Measurements from ENCODE around the gene C19orf12.

C19orf12 gene

DNA sequence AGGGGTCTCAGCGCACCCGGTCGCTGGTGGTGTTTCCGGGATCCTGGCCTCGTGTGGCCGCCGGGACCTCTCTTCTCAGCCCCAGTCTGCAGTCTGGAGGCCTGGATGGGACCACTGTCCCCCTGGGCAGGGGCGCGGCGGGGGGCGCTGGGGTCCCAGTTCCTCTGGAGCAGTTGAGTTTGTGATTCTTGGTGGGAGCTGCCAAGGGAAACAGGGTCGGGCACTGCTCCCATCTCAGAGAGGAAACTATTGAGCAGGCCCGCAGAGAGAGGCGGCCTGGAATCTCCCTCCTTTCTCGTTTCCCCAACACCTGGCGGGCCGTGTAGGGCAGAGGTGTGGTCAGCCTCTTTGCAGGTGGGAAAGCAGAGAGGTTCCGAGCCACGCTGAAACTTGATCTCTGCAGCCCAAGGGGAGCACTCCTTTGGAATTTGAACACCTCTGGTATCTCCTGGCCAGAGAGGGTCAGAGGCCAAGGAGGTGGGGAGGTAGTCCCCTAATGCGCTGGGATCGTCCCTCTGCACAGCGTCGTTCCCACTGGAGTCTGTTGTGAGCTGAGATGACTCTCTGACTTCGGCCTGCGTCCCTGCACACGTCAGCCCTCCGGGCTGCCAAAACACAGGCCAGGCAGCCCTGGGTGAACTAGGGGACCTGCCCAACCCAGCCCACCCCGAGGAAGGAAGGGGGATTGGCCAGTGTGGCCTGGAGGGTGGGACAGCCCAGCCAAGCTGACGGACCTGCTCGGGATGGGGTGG lies 49.1 kb downstream of the C19orf12 start:
- Histone ChIP-seq H3K36me3 (no peaks in the 10 kb centered on the region), H3K4me1 (ENCODE audit: control insufficient read depth in 1 of 2, insufficient read depth in 1 of 2, low read depth in 1 of 2, low read length in 1 of 2) (peaks cover 12 to 14% of the 10 kb centered on the region in 2 experiments), H3K27me3 (peaks cover 62% of the 10 kb centered on the region), H3K9me3 (no peaks in the 10 kb centered on the region), H3K4me3 (ENCODE audit: low read depth in 1 of 2, low read length in 1 of 2) (peak overlapping the region; percentile 63 to 69), H3K27ac (no peak overlapping the region)
- TF ChIP-seq CTCF (IDR thresholded peaks at IDR 0.05): no peak

GRCh38 chr19:29665215-29665825 lies 49.7 kb downstream of the C19orf12 start, which contains the start of gene PLEKHF1:
TSS of gene PLEKHF1 (plus strand) at chr19:29665461. CDS start at chr19:29673840, 8,379 bp downstream.
- Histone ChIP-seq H3K9me3 (no peaks in the 10 kb centered on the region), H3K36me3 (no peaks in the 10 kb centered on the region), H3K27ac (no peak within 1 kb of the TSS), H3K27me3 (peaks cover 62% of the 10 kb centered on the region), H3K4me1 (ENCODE audit: control insufficient read depth in 1 of 2, insufficient read depth in 1 of 2, low read depth in 1 of 2, low read length in 1 of 2) (peaks cover 12 to 14% of the 10 kb centered on the region in 2 experiments), H3K4me3 (ENCODE audit: low read depth in 1 of 2, low read length in 1 of 2) (peak within 1 kb of the TSS; percentile 63 to 69)
- no peak for TF ChIP-seq CTCF (IDR thresholded peaks at IDR 0.05)

DNA sequence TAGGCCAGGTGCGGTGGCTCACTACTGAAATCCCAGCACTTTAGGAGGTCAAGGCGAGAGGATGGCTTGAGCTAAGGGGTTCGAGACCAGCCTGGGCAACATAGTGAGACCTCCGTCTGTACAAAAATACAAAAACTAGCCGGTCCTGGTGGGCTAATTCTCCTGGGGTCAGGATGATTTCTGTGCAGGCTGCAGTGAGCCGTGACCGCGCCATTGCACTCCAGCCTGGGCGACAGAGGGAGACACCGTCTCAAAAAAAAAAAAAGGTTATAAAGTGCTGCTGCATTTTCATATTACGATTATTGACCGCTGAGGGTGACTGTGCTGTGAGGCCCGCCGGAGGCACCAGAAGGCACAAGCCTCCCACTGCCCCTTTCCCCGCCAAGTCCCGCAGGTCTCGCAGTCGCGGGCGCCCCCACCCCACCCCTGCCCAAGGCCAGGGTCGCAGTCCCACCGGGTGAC lies 50.3 kb downstream of the C19orf12 start:
- H3K4me1 ChIP-seq (ENCODE audit: control insufficient read depth in 1 of 2, insufficient read depth in 1 of 2, low read depth in 1 of 2, low read length in 1 of 2): peaks cover 12 to 14% of the 10 kb centered on the region in 2 experiments
- H3K27me3 ChIP-seq: peaks cover 62% of the 10 kb centered on the region
- TF ChIP-seq CTCF (IDR thresholded peaks at IDR 0.05): no peak
- H3K36me3 ChIP-seq: no peaks in the 10 kb centered on the region
- no peaks in the 10 kb centered on the region for H3K9me3 ChIP-seq
- H3K4me3 ChIP-seq (ENCODE audit: low read depth in 1 of 2, low read length in 1 of 2): peak overlapping the region; percentile 63 to 69
- H3K27ac ChIP-seq: no peak overlapping the region

DNA sequence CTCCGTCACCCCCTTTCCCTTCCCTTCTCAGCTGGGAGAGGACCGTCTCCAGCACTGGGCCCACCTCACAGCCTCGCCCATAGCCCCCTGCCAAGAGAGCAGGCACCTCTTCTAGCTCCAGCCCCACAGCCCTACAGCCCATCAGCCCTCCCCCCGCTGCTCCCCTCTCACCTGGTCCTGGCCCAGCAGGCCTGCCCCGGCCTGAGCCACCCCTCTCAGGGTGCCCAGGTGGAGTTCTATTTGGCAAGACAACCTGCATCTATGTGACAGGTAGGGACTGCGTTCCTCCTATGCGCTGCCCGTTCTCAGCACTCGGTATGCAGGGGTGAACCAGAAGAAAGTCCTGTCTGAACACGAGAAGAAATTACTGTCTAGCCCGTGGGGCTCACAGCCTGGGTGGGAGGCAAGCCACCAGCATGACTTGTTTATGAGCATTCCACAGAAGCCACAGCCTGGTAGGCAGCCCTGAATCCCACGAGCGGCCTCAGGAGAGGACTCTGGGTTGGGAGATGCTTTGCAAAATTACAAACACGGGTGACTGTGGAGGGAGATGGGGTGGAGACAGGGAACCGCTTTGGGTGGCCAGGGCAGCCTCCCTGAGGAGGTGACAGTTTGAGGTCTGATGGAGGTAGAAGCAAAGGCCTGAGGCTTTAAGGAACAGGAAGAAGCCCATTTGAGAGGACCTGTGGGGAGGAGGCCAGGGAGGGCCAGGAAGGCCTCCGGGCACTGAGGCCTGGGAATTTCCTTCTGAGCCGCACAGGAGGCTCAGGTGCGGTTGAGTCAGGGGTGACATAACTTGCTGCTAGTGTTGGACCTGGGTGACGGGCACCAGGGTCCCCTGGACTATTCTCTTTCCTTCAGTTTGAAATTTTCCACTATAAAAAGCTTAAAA lies 51.0 kb downstream of the C19orf12 start:
- no peaks in the 10 kb centered on the region for H3K36me3 ChIP-seq
- TF ChIP-seq CTCF (IDR thresholded peaks at IDR 0.05): no peak
- H3K27ac ChIP-seq: no peak overlapping the region
- peaks cover 62% of the 10 kb centered on the region for H3K27me3 ChIP-seq
- H3K4me3 ChIP-seq (ENCODE audit: low read depth in 1 of 2, low read length in 1 of 2): no peak overlapping the region
- peaks cover 12 to 14% of the 10 kb centered on the region in 2 experiments for H3K4me1 ChIP-seq (ENCODE audit: control insufficient read depth in 1 of 2, insufficient read depth in 1 of 2, low read depth in 1 of 2, low read length in 1 of 2)
- no peaks in the 10 kb centered on the region for H3K9me3 ChIP-seq

DNA sequence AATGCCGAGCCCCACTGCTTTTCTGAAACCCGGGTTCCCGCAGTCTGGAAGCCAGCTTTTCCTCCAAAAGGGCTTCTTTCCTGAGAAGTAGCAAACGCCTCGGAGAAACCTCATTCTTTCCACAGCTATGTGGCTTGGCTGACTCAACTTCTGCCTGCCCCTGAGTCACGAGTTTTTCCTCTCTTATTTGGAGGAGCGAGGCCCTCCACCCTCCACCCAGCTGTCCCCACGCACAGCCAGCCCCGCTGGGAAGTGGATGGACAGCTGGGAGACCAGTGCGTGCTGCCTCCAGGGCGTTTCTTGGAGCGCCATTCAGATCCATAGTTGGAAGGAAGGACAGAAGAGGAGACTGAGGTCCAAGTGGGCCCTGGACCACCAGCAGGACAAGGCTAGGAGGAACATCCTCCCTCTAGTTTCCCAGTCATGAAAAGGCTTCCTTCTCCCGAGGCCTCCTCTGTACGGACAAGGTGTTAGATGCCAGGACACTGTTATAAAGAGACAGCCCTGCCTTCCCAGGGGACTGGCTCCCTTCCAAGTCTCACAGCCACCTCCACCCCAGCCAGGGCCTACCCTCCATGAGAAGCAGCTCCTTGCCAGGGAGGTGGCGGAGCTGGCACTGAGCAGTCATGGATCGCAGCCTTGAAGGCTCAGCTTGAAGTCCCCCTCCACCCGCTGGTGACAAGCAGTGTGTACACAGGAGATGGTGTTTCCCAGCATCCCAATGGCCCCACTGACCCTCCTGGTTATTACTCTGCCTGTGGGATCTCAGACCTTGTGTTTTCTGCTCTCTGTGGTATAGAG lies 52.3 kb downstream of the C19orf12 start:
- Histone ChIP-seq H3K9me3 (no peaks in the 10 kb centered on the region), H3K36me3 (no peaks in the 10 kb centered on the region), H3K27me3 (peaks cover 52% of the 10 kb centered on the region), H3K4me1 (ENCODE audit: control insufficient read depth in 1 of 2, insufficient read depth in 1 of 2, low read depth in 1 of 2, low read length in 1 of 2) (peaks cover 12 to 14% of the 10 kb centered on the region in 2 experiments), H3K4me3 (ENCODE audit: low read depth in 1 of 2, low read length in 1 of 2) (no peak overlapping the region), H3K27ac (no peak overlapping the region)
- TF ChIP-seq CTCF (IDR thresholded peaks at IDR 0.05): no peak
